Ovary (tissue), 9 donors: ENCODE results near the gene ANKRD27. TPM values are rescaled to one million over a fixed set of nuclear protein-coding genes. Genes with fewer than 3 reads are reported as not detected.
"Not testable (repeated sequence)": the region's sequence is repeated elsewhere in the genome, so short reads cannot be mapped to it uniquely, and the experiment has no call there.

ENCODE experiments used
- DNase-seq, 5 donors: peaks; one replicate each; pipeline ENCODE4 v3.0.0-alpha.2; 2019 to 2020
- H3K27ac ChIP-seq, 2 donors: fragments of 200-600 bp; one replicate each; pipeline versions ENCODE4 v1.5.1 to v1.8.0; 2019 to 2022
- H3K27me3 ChIP-seq: fragments of 200-600 bp; one replicate; pipeline ENCODE4 v1.8.0; 2022
- H3K36me3 ChIP-seq: fragments of 200-600 bp; sonication (generic); one replicate; pipeline ENCODE4 v1.5.1; 2019
- H3K4me1 ChIP-seq: one replicate; pipeline ENCODE4 v1.8.1; 2013; ENCODE audit warnings: mild to moderate bottlenecking, moderate library complexity; ENCODE audit not compliant: insufficient read depth
- H3K4me3 ChIP-seq: fragments of 200-600 bp; sonication (generic); one replicate; pipeline ENCODE4 v1.5.1; 2017
- H3K9me3 ChIP-seq, 2 donors: fragments of 200-600 bp in 1 of 2; sonication (generic) in 1 of 2; one replicate each; pipeline versions ENCODE4 v1.5.1 to v1.8.1; 2013 to 2019; ENCODE audit warnings: mild to moderate bottlenecking in 1 of 2, moderate library complexity in 1 of 2
- EP300 ChIP-seq: sonication (generic); formaldehyde crosslinking; IDR thresholded peaks from one replicate; pipeline ENCODE4 v1.6.1; 2017; ENCODE audit warnings: antibody characterized with exemption
- POLR2A ChIP-seq: fragments of 450-650 bp; IDR thresholded peaks from one replicate; pipeline ENCODE4 v1.6.1; 2017; ENCODE audit warnings: antibody characterized with exemption, mild to moderate bottlenecking, moderate library complexity
- WGBS, 3 donors: extraction: QIAGEN DNeasy Blood & Tissue Kit in 1 of 3; methylation state at CpG; one replicate each; pipeline versions ENCODE4 v1.1.5 to v1.1.7; 2013 to 2017; 5-methylcytosine and 5-hydroxymethylcytosine counted together
- intact Hi-C, 4 donors: fragments of 100-400 bp; cut with DNase I; formaldehyde crosslinking; loops; one replicate each; pipeline versions ENCODE4 v1.11.0 to v1.15.1; 2022 to 2023
- polyA plus RNA-seq, 2 donors: library from polyadenylated mRNA; stranded (reverse); fragments of 200-250 nt in 1 of 2; fragments of 350-450 nt in 1 of 2; fragmentation: Illumina TruSeq in 1 of 2; extraction: RNeasy Lipid Tissue Mini Kit (QIAGEN cat#74804) in 1 of 2; gene quantifications; one replicate each; pipeline ENCODE4 v1.2.3, GENCODE V29; 2013 to 2014
- total RNA-seq, 7 donors: library from RNA; depleted of rRNA in 2 of 7; stranded (reverse); fragments of >200 nt in 2 of 7; fragmentation: NEBNext Ultra II Directional in 3 of 7; extraction: Animal tissue kit (Norgen Biotek cat#: 25700) in 3 of 7; gene quantifications; one replicate each; pipeline versions ENCODE4 v1.1.0 to v1.2.4, GENCODE V29; 2016 to 2023
- TF ChIP-seq, protein P1 (sequence below), 3 donors: fragments of 450-650 bp in 2 of 3; fragments of 200-600 bp in 1 of 3; IDR thresholded peaks; one replicate each; pipeline versions ENCODE4 v1.5.1 to v1.8.0; 2016 to 2022; ENCODE audit warnings: antibody characterized with exemption in 3 of 3, mild to moderate bottlenecking in 1 of 3
- donor health status: DM: no; HTN: no; CAD: no; lungs with moderate emphysema.
- donor health status: DM: no; HTN: no; CAD: no.
- donor health status: Bipolar disorder and iron deficiency.
- donor health status: DM: yes; HTN: yes; CAD: no.
- donor health status: DM: no; HTN: no; CAD: no.
- donor health status: DM: yes; HTN: yes; CAD: no.

The ANKRD27 gene
- total and polyA plus RNA-seq, 9 donors: 9.9 to 33.6 (median 21.9) TPM

DNA sequence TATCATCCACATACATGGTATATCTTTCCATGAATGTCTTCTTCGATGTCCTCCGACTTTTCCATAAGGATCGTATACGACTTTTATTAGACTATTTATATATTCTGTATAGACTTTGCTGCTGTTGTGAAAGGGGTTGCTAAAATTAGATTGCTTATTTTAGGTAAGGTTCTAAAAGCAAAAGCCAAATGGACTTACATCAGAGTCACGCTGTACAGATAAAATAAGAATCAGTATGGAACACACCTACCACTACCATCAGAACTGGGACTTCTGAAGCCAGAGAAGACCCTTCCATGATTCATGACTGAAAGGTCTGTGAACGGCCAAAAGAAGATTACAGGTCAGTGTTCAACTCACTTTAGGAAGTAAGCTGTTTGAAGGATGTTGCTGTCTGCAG is 8.9 kb downstream of the ANKRD27 start:
- Histone ChIP-seq H3K4me1 (no peaks in the 10 kb centered on the region), H3K4me3 (no peak overlapping the region), H3K27me3 (no peaks in the 10 kb centered on the region), H3K27ac (no peak overlapping the region), H3K36me3 (no peaks in the 10 kb centered on the region), H3K9me3 (no peaks in the 10 kb centered on the region)
- intact Hi-C loops: no loop called here
- TF ChIP-seq EP300 (no peak), POLR2A (no peak)
- TF ChIP-seq, protein P1, sequence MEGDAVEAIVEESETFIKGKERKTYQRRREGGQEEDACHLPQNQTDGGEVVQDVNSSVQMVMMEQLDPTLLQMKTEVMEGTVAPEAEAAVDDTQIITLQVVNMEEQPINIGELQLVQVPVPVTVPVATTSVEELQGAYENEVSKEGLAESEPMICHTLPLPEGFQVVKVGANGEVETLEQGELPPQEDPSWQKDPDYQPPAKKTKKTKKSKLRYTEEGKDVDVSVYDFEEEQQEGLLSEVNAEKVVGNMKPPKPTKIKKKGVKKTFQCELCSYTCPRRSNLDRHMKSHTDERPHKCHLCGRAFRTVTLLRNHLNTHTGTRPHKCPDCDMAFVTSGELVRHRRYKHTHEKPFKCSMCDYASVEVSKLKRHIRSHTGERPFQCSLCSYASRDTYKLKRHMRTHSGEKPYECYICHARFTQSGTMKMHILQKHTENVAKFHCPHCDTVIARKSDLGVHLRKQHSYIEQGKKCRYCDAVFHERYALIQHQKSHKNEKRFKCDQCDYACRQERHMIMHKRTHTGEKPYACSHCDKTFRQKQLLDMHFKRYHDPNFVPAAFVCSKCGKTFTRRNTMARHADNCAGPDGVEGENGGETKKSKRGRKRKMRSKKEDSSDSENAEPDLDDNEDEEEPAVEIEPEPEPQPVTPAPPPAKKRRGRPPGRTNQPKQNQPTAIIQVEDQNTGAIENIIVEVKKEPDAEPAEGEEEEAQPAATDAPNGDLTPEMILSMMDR (IDR thresholded peaks at IDR 0.05): no peak
- DNase-seq: no peak
- WGBS, 3 donors: 89 to 93% (median 89%) methylated on average over 6 of the region's 6 CpGs

- DNase-seq: no peak
- H3K4me1 ChIP-seq: no peaks in the 10 kb centered on the region
- no peak overlapping the region for H3K4me3 ChIP-seq
- H3K9me3 ChIP-seq: no peaks in the 10 kb centered on the region
- H3K27me3 ChIP-seq: no peaks in the 10 kb centered on the region
- intact Hi-C loops: no loop called here
- WGBS, 3 donors: 59 to 76% (median 74%) methylated on average over 3 of the region's 3 CpGs
- TF ChIP-seq, protein P1 (IDR thresholded peaks at IDR 0.05): no peak
- TF ChIP-seq EP300 (no peak), POLR2A (no peak)
- no peaks in the 10 kb centered on the region for H3K36me3 ChIP-seq
- H3K27ac ChIP-seq: no peak overlapping the region
Measured at GRCh38 chr19:32662186-32662585, 12.8 kb downstream of the ANKRD27 start.

- no peaks in the 10 kb centered on the region for H3K9me3 ChIP-seq
- H3K27me3 ChIP-seq: no peaks in the 10 kb centered on the region
- H3K4me3 ChIP-seq: no peak overlapping the region
- no peaks in the 10 kb centered on the region for H3K4me1 ChIP-seq
- H3K27ac ChIP-seq: no peak overlapping the region
- intact Hi-C loops: no loop called here
- 44 to 57% (median 52%) methylated on average over 7 of the region's 7 CpGs for WGBS, 3 donors
- TF ChIP-seq POLR2A (no peak), EP300 (no peak)
- TF ChIP-seq, protein P1 (IDR thresholded peaks at IDR 0.05): no peak
- DNase-seq: no peak
- H3K36me3 ChIP-seq: no peaks in the 10 kb centered on the region
Measured at GRCh38 chr19:32661318-32661717, 13.7 kb downstream of the ANKRD27 start.

DNA sequence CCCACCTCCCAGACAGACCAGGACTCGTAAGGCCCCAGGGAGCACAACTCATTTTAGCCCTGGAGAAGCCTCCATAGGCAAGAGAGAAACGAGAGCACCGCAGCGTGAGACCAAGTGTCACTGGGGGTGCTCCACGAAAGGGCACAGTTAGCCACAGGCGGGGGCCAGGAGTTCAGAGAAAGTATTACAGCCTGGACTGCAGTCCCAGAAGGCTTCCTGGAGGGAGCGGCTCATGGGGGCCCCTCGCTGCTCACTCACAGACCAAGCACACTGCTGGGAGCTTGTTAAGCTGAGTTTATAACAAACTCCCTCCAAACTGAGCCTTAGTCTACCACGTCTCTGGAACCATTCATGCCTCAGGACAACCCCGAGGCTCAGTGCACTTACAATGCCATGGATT is 16.5 kb downstream of the ANKRD27 start:
- no peaks in the 10 kb centered on the region for H3K9me3 ChIP-seq
- no peaks in the 10 kb centered on the region for H3K4me1 ChIP-seq
- no peaks in the 10 kb centered on the region for H3K27me3 ChIP-seq
- no peaks in the 10 kb centered on the region for H3K36me3 ChIP-seq
- WGBS, 3 donors: 85 to 92% (median 92%) methylated on average over 10 of the region's 10 CpGs
- TF ChIP-seq EP300 (no peak), POLR2A (no peak)
- TF ChIP-seq, protein P1 (IDR thresholded peaks at IDR 0.05): no peak
- no peak overlapping the region for H3K4me3 ChIP-seq
- no peak overlapping the region for H3K27ac ChIP-seq
- no peak for DNase-seq
- intact Hi-C loops: no loop called here

DNA sequence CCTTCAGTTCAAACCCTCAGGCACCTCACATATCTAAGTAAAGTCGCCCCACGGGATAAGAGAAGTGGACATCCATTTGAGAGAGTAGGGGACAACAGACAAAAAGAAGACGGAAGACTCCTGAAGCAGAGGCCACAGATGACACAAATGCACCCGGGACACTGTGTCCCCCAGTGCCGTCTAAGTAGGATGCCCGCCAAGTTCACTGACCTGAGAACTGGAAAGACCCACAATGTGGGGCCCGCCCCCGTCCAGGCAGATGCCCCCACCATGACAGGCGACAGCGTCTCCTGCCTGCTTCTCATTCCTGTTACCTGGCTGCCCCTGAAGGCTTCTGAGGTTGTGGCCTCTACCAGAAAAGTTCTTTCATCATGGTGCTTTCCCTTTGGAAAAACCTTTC is 16.9 kb downstream of the ANKRD27 start:
- no peaks in the 10 kb centered on the region for H3K4me1 ChIP-seq
- H3K36me3 ChIP-seq: no peaks in the 10 kb centered on the region
- intact Hi-C loops: no loop called here
- no peak for DNase-seq
- 88% methylated on average over 10 of the region's 10 CpGs for WGBS, 3 donors
- TF ChIP-seq, protein P1 (IDR thresholded peaks at IDR 0.05): no peak
- TF ChIP-seq EP300: no peak
- no peak for TF ChIP-seq POLR2A
- H3K9me3 ChIP-seq: no peaks in the 10 kb centered on the region
- no peaks in the 10 kb centered on the region for H3K27me3 ChIP-seq
- H3K4me3 ChIP-seq: no peak overlapping the region
- H3K27ac ChIP-seq: no peak overlapping the region

DNA sequence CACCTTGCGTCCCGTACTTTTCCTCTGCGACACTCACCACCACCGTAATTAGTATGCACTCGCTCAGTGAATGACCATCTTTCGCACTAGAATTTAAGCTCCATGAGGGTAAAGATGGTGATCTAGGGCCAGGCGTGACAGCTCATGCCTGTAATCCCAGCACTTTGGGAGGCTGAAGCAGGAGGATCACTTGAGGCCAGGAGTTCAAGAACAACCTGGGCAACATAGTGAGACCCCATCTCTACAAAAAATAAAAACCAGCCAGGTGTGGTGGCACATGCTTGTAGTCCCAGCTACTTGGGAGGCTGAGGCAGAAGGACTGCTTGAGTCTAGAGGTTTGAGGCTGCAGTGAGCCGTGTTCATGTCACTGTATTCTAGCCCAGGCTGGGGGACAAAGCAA is 18.6 kb downstream of the ANKRD27 start:
- H3K36me3 ChIP-seq, H3K27me3 ChIP-seq, H3K27ac ChIP-seq, H3K9me3 ChIP-seq, H3K4me3 ChIP-seq, H3K4me1 ChIP-seq, intact Hi-C loops, DNase-seq: not testable (repeated sequence)
- WGBS, 3 donors: 96 to 99% (median 98%) methylated on average over 8 of the region's 8 CpGs
